Gastrocnemius medialis (tissue), 4 donors: ENCODE measurements around the gene RCAN1.

Experiments
- POLR2A ChIP-seq, 2 donors: fragments of 450-650 bp; IDR thresholded peaks; one replicate each; pipeline ENCODE4 v1.6.1; 2017; ENCODE audit warnings: antibody characterized with exemption in 2 of 2, mild to moderate bottlenecking in 2 of 2, moderate library complexity in 2 of 2
- TF ChIP-seq, protein P1 (sequence below), 5 experiments: fragments of 450-650 bp in 3 of 5; fragments of 200-600 bp in 2 of 5; sonication (generic) in 2 of 5; IDR thresholded peaks in 4 of 5; conservative IDR thresholded peaks in 1 of 5; 1 replicate in 4 of 5; 2 replicates in 1 of 5; pipeline ENCODE4 v1.5.1; 2016 to 2019; ENCODE audit warnings: antibody characterized with exemption in 5 of 5, mild to moderate bottlenecking in 3 of 5, moderate library complexity in 3 of 5

DNA sequence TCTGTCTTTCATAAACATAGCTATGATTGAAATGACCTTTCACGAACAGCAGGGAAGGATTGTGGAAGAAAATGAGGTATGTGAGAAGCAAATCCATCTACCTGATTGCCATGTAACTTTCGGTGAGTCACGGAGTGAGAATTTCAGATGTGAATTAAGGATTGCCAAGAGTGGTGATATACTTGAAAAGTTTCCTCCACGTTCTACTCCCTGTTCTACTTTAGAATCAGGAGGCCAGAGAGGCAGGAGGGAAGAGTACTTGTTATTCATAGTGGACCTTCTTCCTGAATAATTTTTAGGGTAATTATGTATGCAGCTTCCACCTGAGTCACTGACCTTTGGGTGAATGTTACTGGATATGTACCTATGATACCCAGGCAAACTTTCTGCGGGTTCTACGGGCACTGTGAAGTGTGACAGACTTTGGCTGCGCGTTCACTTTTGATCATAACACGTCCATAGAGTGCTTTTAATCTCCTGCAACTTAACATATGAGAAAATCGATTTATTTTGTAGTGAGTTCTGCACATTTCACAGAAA lies 100.3 kb downstream of the RCAN1 start:
- TF ChIP-seq, protein P1, sequence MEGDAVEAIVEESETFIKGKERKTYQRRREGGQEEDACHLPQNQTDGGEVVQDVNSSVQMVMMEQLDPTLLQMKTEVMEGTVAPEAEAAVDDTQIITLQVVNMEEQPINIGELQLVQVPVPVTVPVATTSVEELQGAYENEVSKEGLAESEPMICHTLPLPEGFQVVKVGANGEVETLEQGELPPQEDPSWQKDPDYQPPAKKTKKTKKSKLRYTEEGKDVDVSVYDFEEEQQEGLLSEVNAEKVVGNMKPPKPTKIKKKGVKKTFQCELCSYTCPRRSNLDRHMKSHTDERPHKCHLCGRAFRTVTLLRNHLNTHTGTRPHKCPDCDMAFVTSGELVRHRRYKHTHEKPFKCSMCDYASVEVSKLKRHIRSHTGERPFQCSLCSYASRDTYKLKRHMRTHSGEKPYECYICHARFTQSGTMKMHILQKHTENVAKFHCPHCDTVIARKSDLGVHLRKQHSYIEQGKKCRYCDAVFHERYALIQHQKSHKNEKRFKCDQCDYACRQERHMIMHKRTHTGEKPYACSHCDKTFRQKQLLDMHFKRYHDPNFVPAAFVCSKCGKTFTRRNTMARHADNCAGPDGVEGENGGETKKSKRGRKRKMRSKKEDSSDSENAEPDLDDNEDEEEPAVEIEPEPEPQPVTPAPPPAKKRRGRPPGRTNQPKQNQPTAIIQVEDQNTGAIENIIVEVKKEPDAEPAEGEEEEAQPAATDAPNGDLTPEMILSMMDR (IDR thresholded peaks at IDR 0.05 in 4 of 5, conservative IDR thresholded peaks at IDR 0.05 in 1 of 5), result no peak
- TF ChIP-seq POLR2A (IDR thresholded peaks at IDR 0.05), result no peak
